ENCODE data around the gene SERPINA6.

The SERPINA6 gene

DNA sequence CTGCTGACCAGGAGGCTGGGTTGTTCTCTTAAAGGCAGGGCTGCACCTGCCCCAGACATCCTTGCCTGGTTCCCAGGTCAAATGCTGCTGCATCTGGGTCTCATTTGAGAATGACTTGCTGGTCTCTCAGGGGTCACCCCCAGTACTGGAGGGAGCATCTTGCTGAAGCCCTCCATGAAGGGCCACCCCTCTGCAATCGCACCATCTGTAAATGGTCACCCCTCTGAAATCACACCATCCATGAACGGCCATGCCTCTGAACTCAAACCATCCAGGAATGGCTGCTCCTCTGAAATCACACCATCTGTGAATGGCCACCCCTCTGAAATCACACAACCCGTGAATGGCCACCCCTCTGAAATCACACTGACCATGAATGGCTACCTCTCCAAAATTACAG lies 7.3 kb upstream of the SERPINA6 start:
- H3K9me3 Mint-ChIP-seq = no peaks in the 10 kb centered on the region
- DNase-seq (no peak), ATAC-seq (replicated peaks) (no peak)
- H3K4me1 Mint-ChIP-seq (ENCODE audit: low read depth in 2 of 2) = no peaks in the 10 kb centered on the region
- no peaks in the 10 kb centered on the region for H3K36me3 Mint-ChIP-seq (ENCODE audit: insufficient read depth)
- no peak overlapping the region for H3K27ac Mint-ChIP-seq
- H3K27me3 Mint-ChIP-seq = peaks cover 32 to 52% of the 10 kb centered on the region in 2 donors
- H3K4me3 Mint-ChIP-seq = no peak overlapping the region

DNA sequence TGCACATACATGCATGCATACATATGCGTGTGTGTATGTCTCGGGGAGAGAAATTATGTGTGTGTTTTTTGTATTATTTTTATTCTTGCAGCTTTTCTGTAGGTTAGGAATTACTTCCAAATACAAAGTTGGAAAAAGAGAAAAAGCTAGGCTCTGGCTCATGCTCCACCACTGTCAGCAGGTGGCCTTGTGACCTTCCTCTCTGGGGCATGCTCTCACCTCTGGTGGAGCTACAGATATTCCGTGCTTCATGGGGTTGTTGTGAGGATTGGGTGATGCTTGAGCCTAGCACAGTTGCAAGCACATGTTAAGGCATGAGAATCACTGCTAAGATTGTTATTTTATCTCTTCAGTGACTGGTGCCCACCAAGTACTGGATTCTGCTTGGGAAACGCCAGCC lies 6.7 kb upstream of the SERPINA6 start:
- H3K4me1 Mint-ChIP-seq (ENCODE audit: low read depth in 2 of 2) = no peaks in the 10 kb centered on the region
- no peaks in the 10 kb centered on the region for H3K9me3 Mint-ChIP-seq
- H3K36me3 Mint-ChIP-seq (ENCODE audit: insufficient read depth) = no peaks in the 10 kb centered on the region
- no peak overlapping the region for H3K27ac Mint-ChIP-seq
- H3K27me3 Mint-ChIP-seq = peaks cover 26 to 50% of the 10 kb centered on the region in 2 donors
- no peak overlapping the region for H3K4me3 Mint-ChIP-seq
- DNase-seq (no peak), ATAC-seq (replicated peaks) (no peak)

DNA sequence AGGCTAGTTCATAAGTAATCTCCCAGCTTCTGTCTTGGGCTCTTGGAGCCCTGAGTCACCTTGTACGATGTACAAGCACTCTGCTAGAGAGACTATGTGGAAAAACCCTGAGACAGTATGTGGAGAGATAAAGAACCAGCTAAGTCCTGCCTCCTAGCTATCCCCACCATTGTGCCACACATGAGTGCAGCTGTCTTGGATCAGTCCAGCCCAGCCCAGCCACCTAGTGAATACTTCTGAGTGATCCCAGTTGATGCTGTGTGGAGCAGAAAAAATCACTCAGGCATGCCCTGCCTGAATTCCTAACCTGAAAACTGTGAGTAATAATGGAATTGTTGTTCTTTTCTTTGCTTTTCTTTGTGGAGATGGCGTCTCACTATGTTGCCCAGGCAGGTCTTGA lies 5.1 kb upstream of the SERPINA6 start:
- peaks cover 12 to 39% of the 10 kb centered on the region in 2 donors for H3K27me3 Mint-ChIP-seq
- no peaks in the 10 kb centered on the region for H3K9me3 Mint-ChIP-seq
- DNase-seq (no peak), ATAC-seq (replicated peaks) (no peak)
- H3K4me1 Mint-ChIP-seq (ENCODE audit: low read depth in 2 of 2) = no peaks in the 10 kb centered on the region
- H3K27ac Mint-ChIP-seq = no peak overlapping the region
- H3K36me3 Mint-ChIP-seq (ENCODE audit: insufficient read depth) = no peaks in the 10 kb centered on the region
- H3K4me3 Mint-ChIP-seq = no peak overlapping the region

DNA sequence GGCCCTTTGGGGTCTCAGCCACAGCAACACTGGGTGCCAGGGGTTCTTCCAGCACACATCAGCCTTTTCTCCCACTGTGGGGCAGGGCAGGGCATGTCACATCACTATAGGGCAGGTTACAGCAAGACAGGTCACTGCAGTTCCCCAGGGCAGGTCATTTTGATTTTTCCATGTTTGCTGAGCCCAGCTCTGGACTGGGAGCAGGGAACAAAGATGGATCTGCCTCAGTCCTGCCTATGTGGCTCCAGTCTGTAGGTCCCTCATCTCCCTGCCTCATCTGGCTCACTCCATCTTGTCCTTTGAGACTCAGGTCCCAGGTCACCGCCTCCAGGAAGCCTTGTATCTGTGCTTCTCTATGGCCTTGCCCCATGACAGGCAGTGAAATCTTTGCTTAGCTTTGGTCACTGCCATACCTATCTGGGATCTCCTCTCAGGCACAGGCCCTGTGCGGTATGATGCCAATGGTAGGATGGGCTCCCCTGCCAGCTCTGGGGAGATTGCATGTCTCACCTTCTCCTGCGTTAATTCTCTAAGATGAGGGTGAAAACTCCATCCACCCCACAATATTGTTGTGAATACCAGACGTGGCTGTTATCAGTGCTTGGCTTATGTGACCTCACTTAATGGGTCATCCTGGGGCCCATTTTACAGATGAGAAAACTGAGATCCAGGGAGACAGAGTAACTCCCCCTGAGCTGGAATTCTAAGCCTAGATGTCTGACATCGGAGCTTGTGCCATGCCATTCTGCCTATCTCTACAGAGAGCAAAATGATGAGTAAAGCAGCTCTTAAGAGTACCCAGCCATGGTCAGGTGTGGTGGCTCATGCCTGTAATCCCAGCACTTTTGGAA lies 1.5 kb downstream of the SERPINA6 start:
- H3K4me3 Mint-ChIP-seq = no peak overlapping the region
- H3K27ac Mint-ChIP-seq = no peak overlapping the region
- no peak for DNase-seq
- H3K4me1 Mint-ChIP-seq (ENCODE audit: low read depth in 2 of 2) = no peaks in the 10 kb centered on the region
- no peaks in the 10 kb centered on the region for H3K9me3 Mint-ChIP-seq
- no peaks in the 10 kb centered on the region for H3K36me3 Mint-ChIP-seq (ENCODE audit: insufficient read depth)
- ATAC-seq (replicated peaks) = no peak
- peaks cover 10 to 23% of the 10 kb centered on the region in 2 donors for H3K27me3 Mint-ChIP-seq

DNA sequence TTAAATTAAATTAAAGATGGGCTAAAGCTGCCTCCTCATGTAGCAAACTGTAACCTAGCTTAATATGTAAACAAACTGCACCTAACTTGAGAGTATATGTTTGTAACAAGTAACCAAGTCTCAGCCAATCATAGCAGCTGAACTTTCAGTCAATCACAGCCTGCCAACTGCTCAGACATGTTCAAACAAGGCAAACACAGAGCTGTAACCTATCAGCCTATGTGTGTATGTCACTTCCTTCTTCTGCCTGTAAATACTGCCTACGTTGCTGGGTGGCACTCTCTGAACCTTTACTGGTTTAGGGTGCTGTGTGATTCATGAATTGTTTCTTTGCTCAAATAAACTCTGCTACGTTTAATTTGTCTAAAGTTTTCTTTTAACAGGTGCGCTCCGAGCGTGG lies 2.9 kb downstream of the SERPINA6 start:
- no peak for DNase-seq
- no peak overlapping the region for H3K4me3 Mint-ChIP-seq
- no peaks in the 10 kb centered on the region for H3K9me3 Mint-ChIP-seq
- no peaks in the 10 kb centered on the region for H3K36me3 Mint-ChIP-seq (ENCODE audit: insufficient read depth)
- H3K4me1 Mint-ChIP-seq (ENCODE audit: low read depth in 2 of 2) = no peaks in the 10 kb centered on the region
- H3K27me3 Mint-ChIP-seq = peaks cover 0 to 12% of the 10 kb centered on the region in 2 donors
- H3K27ac Mint-ChIP-seq = no peak overlapping the region
- no peak for ATAC-seq (replicated peaks)

DNA sequence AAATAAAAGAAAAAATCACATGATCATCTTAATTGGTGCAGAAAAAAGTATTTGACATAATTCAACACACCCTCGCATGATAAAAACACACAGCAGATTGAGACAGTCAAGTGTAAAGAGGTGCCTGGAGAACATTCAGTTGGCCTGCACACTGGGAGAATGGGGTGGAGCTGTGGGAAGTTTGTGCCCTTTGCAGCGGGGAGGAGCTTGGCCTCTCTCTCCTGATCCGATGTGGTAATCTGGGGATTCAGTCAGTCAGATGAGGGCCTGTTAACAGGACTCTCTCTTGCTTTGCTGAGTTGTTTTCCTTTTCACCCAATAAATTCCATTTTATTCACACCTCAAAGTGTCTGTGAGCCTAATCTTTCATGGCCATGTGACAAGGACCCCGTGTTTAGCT lies 5.9 kb downstream of the SERPINA6 start:
- ATAC-seq (replicated peaks) (no peak), DNase-seq (no peak)
- no peaks in the 10 kb centered on the region for H3K4me1 Mint-ChIP-seq (ENCODE audit: low read depth in 2 of 2)
- H3K4me3 Mint-ChIP-seq = no peak overlapping the region
- H3K9me3 Mint-ChIP-seq = no peaks in the 10 kb centered on the region
- H3K27me3 Mint-ChIP-seq = peaks cover 0 to 12% of the 10 kb centered on the region in 2 donors
- no peaks in the 10 kb centered on the region for H3K36me3 Mint-ChIP-seq (ENCODE audit: insufficient read depth)
- H3K27ac Mint-ChIP-seq = no peak overlapping the region

DNA sequence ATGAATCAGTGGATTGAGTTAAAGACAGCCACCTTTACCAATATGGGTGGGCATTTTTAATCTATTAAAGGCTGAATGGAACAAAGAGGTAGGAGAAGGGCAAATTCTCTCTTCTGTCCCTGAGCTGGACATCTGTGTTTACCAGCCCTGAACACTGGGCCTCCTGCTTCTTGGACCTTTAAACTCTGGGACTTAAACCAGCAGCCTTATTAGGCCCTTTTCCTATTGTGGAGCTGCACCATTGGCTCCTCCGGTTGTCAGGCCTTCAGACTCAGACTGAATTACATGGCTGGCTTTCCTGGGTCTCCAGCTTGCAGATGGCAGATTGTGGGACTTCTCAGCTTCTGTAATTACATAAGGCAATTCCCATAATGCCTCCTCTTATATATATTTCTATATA lies 6.4 kb downstream of the SERPINA6 start:
- Mint-ChIP-seq H3K9me3 (no peaks in the 10 kb centered on the region), H3K36me3 (ENCODE audit: insufficient read depth) (no peaks in the 10 kb centered on the region), H3K4me3 (no peak overlapping the region), H3K27me3 (peaks cover 0 to 11% of the 10 kb centered on the region in 2 donors), H3K4me1 (ENCODE audit: low read depth in 2 of 2) (no peaks in the 10 kb centered on the region), H3K27ac (no peak overlapping the region)
- ATAC-seq (replicated peaks) = no peak
- DNase-seq = no peak

DNA sequence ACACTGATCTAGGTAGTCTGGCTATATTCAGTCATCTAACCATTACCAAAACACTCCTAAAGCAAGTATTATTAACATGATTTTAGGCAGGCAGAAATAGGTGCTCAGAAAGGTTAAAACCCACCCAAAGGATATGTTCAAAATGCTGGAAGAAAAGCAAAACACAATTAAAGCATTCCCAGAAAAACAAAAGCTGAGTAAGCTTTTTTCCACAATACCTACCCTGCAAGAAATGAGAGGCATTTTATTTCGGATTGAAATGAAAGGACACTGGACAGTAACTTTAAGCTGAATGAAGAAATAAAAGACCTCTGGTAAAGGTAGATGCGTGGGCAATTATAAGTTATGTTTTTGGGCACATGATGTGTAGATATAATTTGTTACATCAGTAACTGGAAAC lies 8.2 kb downstream of the SERPINA6 start:
- Mint-ChIP-seq H3K4me1 (ENCODE audit: low read depth in 2 of 2) (no peaks in the 10 kb centered on the region), H3K27me3 (no peaks in the 10 kb centered on the region), H3K4me3 (no peak overlapping the region), H3K27ac (no peak overlapping the region), H3K36me3 (ENCODE audit: insufficient read depth) (no peaks in the 10 kb centered on the region), H3K9me3 (no peaks in the 10 kb centered on the region)
- no peak for DNase-seq
- ATAC-seq (replicated peaks) = no peak

DNA sequence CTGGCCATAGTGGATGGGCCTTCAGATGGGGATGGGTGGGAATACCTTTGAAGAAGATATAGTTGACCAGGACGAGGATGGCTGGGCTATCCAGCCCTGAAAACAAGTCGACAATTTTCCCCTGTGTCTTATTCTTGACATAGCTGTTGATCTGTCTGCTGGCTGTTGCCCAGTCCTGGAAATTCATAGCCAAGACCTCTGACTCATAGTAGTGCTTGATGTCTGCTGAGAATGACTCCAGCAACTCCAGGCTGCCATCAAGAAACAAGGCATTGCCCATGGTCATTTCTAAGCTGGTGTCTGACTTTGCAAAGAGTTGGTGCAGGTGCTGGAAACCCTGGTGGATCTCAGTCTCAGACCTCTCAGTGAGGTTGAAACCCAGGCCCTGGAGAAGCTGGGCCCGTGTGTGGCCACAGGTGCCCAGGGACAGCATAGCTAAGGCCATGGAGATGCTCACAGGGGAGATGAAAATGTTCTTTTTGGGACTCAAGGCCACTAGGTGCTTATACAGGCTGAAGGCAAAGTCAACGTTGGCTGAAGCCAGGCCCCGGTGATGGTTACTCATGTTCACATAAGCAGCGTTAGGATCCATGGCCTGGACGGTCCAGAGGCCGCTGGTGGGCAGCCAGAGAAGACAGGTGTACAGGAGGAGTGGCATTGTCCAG lies 9.0 kb downstream of the SERPINA6 start:
- DNase-seq = no peak
- ATAC-seq (replicated peaks) = no peak
- no peak overlapping the region for H3K4me3 Mint-ChIP-seq
- H3K27ac Mint-ChIP-seq = no peak overlapping the region
- H3K4me1 Mint-ChIP-seq (ENCODE audit: low read depth in 2 of 2) = no peaks in the 10 kb centered on the region
- H3K36me3 Mint-ChIP-seq (ENCODE audit: insufficient read depth) = no peaks in the 10 kb centered on the region
- peaks cover 0 to under 1% of the 10 kb centered on the region in 2 donors for H3K9me3 Mint-ChIP-seq
- H3K27me3 Mint-ChIP-seq = no peaks in the 10 kb centered on the region

DNA sequence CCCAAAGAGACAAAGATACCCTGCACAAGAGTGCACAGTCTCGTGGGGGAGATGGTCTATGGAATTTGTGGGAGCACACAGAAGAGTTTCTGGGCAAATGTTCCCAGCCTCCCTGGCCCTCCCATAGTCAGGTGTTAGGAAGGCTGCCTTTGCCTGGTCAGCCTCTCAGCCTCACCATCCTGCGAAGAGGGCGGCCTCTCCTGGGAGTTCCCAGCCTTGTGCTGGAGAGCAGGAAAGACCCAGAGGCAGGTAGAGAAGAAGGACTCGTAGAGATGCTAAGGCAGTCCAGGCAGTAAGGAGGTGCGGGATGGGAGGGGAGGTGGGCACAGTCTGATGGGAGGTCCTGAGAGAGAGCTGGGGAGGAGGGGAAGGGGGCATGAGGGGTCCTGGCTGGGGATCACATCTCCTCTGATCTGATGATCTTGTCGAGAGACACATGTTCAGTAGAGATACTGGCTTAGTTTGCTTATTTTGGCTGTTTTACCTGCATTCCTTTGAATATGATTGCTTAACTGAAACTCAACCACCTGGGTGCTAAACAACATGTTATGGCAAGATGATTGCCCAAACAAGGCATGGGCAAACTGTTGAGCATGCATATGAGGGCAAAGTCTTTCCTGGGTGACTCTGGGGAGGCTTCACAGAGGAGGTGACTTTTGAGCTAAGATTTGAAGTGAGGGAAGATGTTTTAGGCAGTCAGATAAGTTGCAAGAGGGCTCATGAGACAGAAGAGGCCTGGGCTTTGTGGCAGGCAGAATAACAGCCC lies 10.5 kb downstream of the SERPINA6 start:
- no peaks in the 10 kb centered on the region for H3K36me3 Mint-ChIP-seq (ENCODE audit: insufficient read depth)
- H3K27ac Mint-ChIP-seq = no peak overlapping the region
- no peak for DNase-seq
- no peak overlapping the region for H3K4me3 Mint-ChIP-seq
- H3K4me1 Mint-ChIP-seq (ENCODE audit: low read depth in 2 of 2) = no peaks in the 10 kb centered on the region
- no peak for ATAC-seq (replicated peaks)
- H3K27me3 Mint-ChIP-seq = peaks cover 0 to 9% of the 10 kb centered on the region in 2 donors
- H3K9me3 Mint-ChIP-seq = peaks cover 5 to 15% of the 10 kb centered on the region in 2 donors

DNA sequence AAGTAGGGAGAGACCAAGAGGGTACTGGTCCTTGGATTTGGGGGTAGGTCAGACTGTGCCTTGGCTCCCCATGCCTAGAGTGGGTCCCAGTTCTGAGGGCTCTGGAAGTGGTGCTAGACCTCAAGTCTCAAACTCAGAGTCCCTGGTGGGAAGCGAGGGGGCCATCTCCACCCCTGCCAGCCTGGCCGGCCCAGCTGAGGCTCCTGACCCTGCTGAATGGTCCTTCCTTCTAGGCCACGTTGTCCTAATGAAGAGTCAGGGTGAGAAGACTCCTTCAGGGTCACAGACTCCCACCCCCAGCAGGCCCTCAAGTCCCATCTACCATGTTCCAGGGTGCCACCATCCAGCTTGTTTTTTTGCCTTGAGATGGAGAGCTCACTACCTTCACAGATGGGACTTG lies 12.9 kb downstream of the SERPINA6 start:
- Mint-ChIP-seq H3K27me3 (peaks cover 0 to 10% of the 10 kb centered on the region in 2 donors), H3K36me3 (ENCODE audit: insufficient read depth) (no peaks in the 10 kb centered on the region), H3K27ac (no peak overlapping the region), H3K4me3 (no peak overlapping the region), H3K4me1 (ENCODE audit: low read depth in 2 of 2) (no peaks in the 10 kb centered on the region), H3K9me3 (peaks cover 5 to 15% of the 10 kb centered on the region in 2 donors)
- ATAC-seq (replicated peaks) (no peak), DNase-seq (no peak)

DNA sequence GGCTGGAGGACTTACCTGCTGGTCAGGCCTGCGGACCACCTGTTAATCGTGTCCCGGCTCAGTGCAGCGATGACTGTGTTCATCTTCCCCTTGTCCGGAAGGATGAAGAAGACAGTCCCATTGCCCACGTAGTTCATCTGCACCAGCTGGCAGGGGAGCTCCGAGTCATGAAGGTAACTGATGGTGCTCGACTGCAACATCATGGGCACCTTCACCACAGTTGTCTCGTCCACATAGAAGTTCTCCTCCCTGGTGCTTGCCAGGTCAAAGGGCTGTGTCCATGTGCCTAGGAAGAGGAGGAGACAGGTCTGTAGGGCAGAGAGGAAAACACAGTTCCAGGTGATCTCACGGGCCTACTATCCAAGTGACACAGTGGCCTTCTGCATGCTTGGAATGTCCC lies 13.4 kb downstream of the SERPINA6 start:
- Mint-ChIP-seq H3K27me3 (peaks cover 0 to 10% of the 10 kb centered on the region in 2 donors), H3K27ac (no peak overlapping the region), H3K9me3 (peaks cover 5 to 15% of the 10 kb centered on the region in 2 donors), H3K4me1 (ENCODE audit: low read depth in 2 of 2) (no peaks in the 10 kb centered on the region), H3K36me3 (ENCODE audit: insufficient read depth) (no peaks in the 10 kb centered on the region), H3K4me3 (no peak overlapping the region)
- ATAC-seq (replicated peaks) (no peak), DNase-seq (no peak)

DNA sequence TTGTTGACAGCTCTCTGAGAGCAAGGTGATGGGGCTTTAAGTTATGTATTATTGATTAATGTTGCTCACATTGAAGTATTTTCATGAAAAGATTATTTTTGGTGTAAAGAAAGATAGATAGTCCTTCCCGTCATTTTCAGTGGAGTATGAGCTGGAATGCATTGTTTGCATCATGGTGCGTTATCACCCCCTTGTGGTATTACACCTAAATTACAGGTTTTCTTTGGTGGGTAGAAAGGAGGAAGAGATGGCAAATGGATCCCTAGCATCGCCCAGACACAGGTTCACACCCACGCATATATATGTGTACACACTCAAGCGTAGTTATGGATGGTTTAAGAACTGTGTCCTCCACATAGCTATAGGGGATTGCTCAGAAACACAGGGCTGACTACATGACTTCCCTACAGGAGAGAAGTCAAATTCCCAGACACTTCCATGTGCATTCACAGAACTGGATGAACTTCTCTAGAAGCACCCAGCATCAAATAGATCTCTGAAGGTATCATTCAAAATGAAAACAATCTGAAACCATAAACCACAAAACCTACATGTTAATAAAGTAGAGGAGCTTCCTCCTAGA lies 15.6 kb downstream of the SERPINA6 start:
- Mint-ChIP-seq H3K9me3 (peaks cover 5 to 15% of the 10 kb centered on the region in 2 donors), H3K27me3 (peaks cover 0 to 10% of the 10 kb centered on the region in 2 donors), H3K36me3 (ENCODE audit: insufficient read depth) (no peaks in the 10 kb centered on the region), H3K4me1 (ENCODE audit: low read depth in 2 of 2) (no peaks in the 10 kb centered on the region), H3K4me3 (no peak overlapping the region), H3K27ac (no peak overlapping the region)
- ATAC-seq (replicated peaks) (no peak), DNase-seq (no peak)
